HG03060 (cell line): ENCODE data around the gene TSC2.

Experiments used
- ATAC-seq: cut with Tn5 transposase; IDR thresholded peaks from one replicate; pipeline ENCODE4 v1.9.1; 2021; ENCODE audit warnings: low read depth, moderate number of reproducible peaks; ENCODE audit not compliant: unreplicated experiment

TSC2 gene

GRCh38 chr16:2063861-2064260, 16.1 kb downstream of the TSC2 start:
- ATAC-seq, result no peak

GRCh38 chr16:2064368-2064945, 16.7 kb downstream of the TSC2 start:
- ATAC-seq, result no peak

- ATAC-seq, result no peak
These were observed 18.4 kb downstream of the TSC2 start for GRCh38 chr16:2066139-2066538.

- ATAC-seq, result no peak
These were observed 23.0 kb downstream of the TSC2 start for GRCh38 chr16:2070576-2071453.

- no peak for ATAC-seq
These were observed 23.8 kb downstream of the TSC2 start for GRCh38 chr16:2071454-2072202.

- ATAC-seq, result no peak
These were observed 25.1 kb downstream of the TSC2 start for GRCh38 chr16:2072926-2073325.

GRCh38 chr16:2074071-2074470, 26.3 kb downstream of the TSC2 start:
- ATAC-seq, result no peak

GRCh38 chr16:2075631-2076030, 27.8 kb downstream of the TSC2 start:
- no peak for ATAC-seq

- ATAC-seq, result no peak
These were observed 28.5 kb downstream of the TSC2 start for GRCh38 chr16:2076072-2076865.

GRCh38 chr16:2077016-2077415, 29.2 kb downstream of the TSC2 start:
- ATAC-seq, result no peak

GRCh38 chr16:2077696-2078095, 29.9 kb downstream of the TSC2 start:
- no peak for ATAC-seq

GRCh38 chr16:2078096-2078495, 30.3 kb downstream of the TSC2 start:
- ATAC-seq, result no peak

GRCh38 chr16:2078691-2079090, 30.9 kb downstream of the TSC2 start:
- ATAC-seq, result no peak

GRCh38 chr16:2079311-2079800, 31.6 kb downstream of the TSC2 start:
- ATAC-seq, result no peak

GRCh38 chr16:2079991-2080390, 32.2 kb downstream of the TSC2 start:
- ATAC-seq, result no peak

- no peak for ATAC-seq
These were observed 33.7 kb downstream of the TSC2 start for GRCh38 chr16:2081201-2082084.

- no peak for ATAC-seq
These were observed 34.6 kb downstream of the TSC2 start for GRCh38 chr16:2082171-2082982.

GRCh38 chr16:2082983-2083364, 35.2 kb downstream of the TSC2 start:
- no peak for ATAC-seq

- no peak for ATAC-seq
These were observed 35.6 kb downstream of the TSC2 start for GRCh38 chr16:2083409-2083808.
